Parathyroid adenoma (tissue), 2 donors: ENCODE results near the gene MRPL49.

Experiments
- H2AFZ ChIP-seq: fragments of 300-600 bp; sonication (generic); one replicate; pipeline ENCODE4 v1.7.0; 2017; ENCODE audit warnings: antibody characterized with exemption, mild to moderate bottlenecking
- H3K27ac ChIP-seq: fragments of 300-600 bp; sonication (generic); one replicate; pipeline ENCODE4 v1.7.0; 2017
- H3K27me3 ChIP-seq: fragments of 300-600 bp; sonication (generic); one replicate; pipeline ENCODE4 v1.7.0; 2017; ENCODE audit warnings: low read length; ENCODE audit not compliant: control insufficient read depth, insufficient read depth
- H3K36me3 ChIP-seq: fragments of 300-600 bp; sonication (generic); one replicate; pipeline ENCODE4 v1.7.0; 2017; ENCODE audit warnings: low read length; ENCODE audit not compliant: control insufficient read depth, insufficient read depth
- H3K4me1 ChIP-seq: fragments of 300-600 bp; sonication (generic); one replicate; pipeline ENCODE4 v1.7.0; 2017; ENCODE audit warnings: control low read depth
- H3K4me2 ChIP-seq: fragments of 300-600 bp; sonication (generic); one replicate; pipeline ENCODE4 v1.7.0; 2017; ENCODE audit warnings: low read length
- H3K4me3 ChIP-seq: fragments of 300-600 bp; sonication (generic); one replicate; pipeline ENCODE4 v1.7.0; 2017; ENCODE audit warnings: low read depth, low read length
- H3K79me2 ChIP-seq: fragments of 300-600 bp; sonication (generic); one replicate; pipeline ENCODE4 v1.7.0; 2017; ENCODE audit warnings: control low read depth
- H3K9ac ChIP-seq: fragments of 300-600 bp; sonication (generic); one replicate; pipeline ENCODE4 v1.7.0; 2017; ENCODE audit warnings: mild to moderate bottlenecking
- H3K9me3 ChIP-seq: fragments of 300-600 bp; sonication (generic); one replicate; pipeline ENCODE4 v1.7.0; 2017; ENCODE audit warnings: low read length; ENCODE audit not compliant: control insufficient read depth
- TF ChIP-seq, protein P1 (sequence below): fragments of 300-600 bp; sonication (generic); IDR thresholded peaks from one replicate; pipeline ENCODE4 v1.7.0; 2017; ENCODE audit warnings: antibody characterized with exemption, mild to moderate bottlenecking
- donor health status: primary hyperparathyroidism.

MRPL49 gene

GRCh38 chr11:65107078-65107477 lies 15.0 kb upstream of the MRPL49 start:
- TF ChIP-seq, protein P1, sequence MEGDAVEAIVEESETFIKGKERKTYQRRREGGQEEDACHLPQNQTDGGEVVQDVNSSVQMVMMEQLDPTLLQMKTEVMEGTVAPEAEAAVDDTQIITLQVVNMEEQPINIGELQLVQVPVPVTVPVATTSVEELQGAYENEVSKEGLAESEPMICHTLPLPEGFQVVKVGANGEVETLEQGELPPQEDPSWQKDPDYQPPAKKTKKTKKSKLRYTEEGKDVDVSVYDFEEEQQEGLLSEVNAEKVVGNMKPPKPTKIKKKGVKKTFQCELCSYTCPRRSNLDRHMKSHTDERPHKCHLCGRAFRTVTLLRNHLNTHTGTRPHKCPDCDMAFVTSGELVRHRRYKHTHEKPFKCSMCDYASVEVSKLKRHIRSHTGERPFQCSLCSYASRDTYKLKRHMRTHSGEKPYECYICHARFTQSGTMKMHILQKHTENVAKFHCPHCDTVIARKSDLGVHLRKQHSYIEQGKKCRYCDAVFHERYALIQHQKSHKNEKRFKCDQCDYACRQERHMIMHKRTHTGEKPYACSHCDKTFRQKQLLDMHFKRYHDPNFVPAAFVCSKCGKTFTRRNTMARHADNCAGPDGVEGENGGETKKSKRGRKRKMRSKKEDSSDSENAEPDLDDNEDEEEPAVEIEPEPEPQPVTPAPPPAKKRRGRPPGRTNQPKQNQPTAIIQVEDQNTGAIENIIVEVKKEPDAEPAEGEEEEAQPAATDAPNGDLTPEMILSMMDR, result no peak
- Histone ChIP-seq H3K79me2 (no peaks in the 10 kb centered on the region), H3K9me3 (no peaks in the 10 kb centered on the region), H3K36me3 (no peaks in the 10 kb centered on the region), H3K4me1 (peaks cover 6% of the 10 kb centered on the region), H3K27ac (no peak overlapping the region), H3K4me3 (no peak overlapping the region), H3K27me3 (no peaks in the 10 kb centered on the region), H2AFZ (no peak overlapping the region), H3K9ac (no peak overlapping the region), H3K4me2 (no peak overlapping the region)

DNA sequence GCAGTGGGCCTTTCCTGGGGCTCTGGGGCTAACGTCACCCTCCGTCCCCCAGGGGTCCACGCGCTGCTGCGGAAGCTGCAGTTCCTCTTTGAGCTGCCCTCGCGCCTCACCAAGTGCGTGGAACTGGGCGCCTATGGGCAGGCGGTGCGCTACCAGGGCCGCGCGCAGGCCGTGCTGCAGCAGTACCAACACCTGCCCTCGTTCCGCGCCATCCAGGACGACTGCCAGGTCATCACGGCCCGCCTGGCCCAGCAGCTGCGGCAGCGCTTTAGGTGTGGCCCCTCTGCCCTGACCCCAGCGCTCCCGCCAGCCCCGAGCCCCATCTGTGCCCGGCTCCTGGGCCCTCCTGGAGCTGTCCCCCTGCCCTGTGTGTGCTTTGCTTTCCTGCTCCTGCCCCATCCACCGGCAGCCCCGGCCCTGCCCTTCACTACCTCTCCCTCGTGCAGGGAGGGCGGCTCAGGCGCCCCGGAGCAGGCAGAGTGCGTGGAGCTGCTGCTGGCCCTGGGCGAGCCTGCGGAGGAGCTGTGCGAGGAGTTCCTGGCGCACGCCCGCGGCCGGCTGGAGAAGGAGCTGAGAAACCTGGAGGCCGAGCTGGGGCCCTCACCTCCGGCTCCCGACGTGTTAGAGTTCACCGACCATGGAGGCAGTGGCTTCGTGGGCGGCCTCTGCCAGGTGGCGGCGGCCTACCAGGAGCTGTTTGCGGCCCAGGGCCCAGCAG lies 14.2 kb upstream of the MRPL49 start:
- no peak overlapping the region for H3K27ac ChIP-seq

GRCh38 chr11:65108469-65109123 lies 13.5 kb upstream of the MRPL49 start:
- H3K9me3 ChIP-seq, result no peaks in the 10 kb centered on the region
- no peaks in the 10 kb centered on the region for H3K27me3 ChIP-seq
- no peaks in the 10 kb centered on the region for H3K36me3 ChIP-seq
- H3K4me1 ChIP-seq, result peaks cover 6% of the 10 kb centered on the region
- TF ChIP-seq, protein P1, result no peak
- no peak overlapping the region for H3K27ac ChIP-seq
- no peak overlapping the region for H3K9ac ChIP-seq
- H3K79me2 ChIP-seq, result no peaks in the 10 kb centered on the region
- no peak overlapping the region for H2AFZ ChIP-seq
- no peak overlapping the region for H3K4me2 ChIP-seq
- no peak overlapping the region for H3K4me3 ChIP-seq

More for the DNA sequence above, 14.2 kb upstream of the MRPL49 start:
- no peaks in the 10 kb centered on the region for H3K79me2 ChIP-seq
- H3K9ac ChIP-seq, result no peak overlapping the region
- no peaks in the 10 kb centered on the region for H3K36me3 ChIP-seq
- no peaks in the 10 kb centered on the region for H3K9me3 ChIP-seq
- H3K27me3 ChIP-seq, result no peaks in the 10 kb centered on the region
- TF ChIP-seq, protein P1, result no peak
- no peak overlapping the region for H2AFZ ChIP-seq
- H3K4me3 ChIP-seq, result no peak overlapping the region
- no peak overlapping the region for H3K4me2 ChIP-seq
- H3K4me1 ChIP-seq, result peaks cover 6% of the 10 kb centered on the region

GRCh38 chr11:65109231-65110198 lies 12.6 kb upstream of the MRPL49 start:
- H2AFZ ChIP-seq, result no peak overlapping the region
- H3K36me3 ChIP-seq, result no peaks in the 10 kb centered on the region
- H3K4me2 ChIP-seq, result no peak overlapping the region
- H3K27me3 ChIP-seq, result no peaks in the 10 kb centered on the region
- peaks cover 2% of the 10 kb centered on the region for H3K79me2 ChIP-seq
- H3K4me1 ChIP-seq, result peaks cover 2% of the 10 kb centered on the region
- H3K4me3 ChIP-seq, result no peak overlapping the region
- no peak overlapping the region for H3K9ac ChIP-seq
- no peak overlapping the region for H3K27ac ChIP-seq
- TF ChIP-seq, protein P1, result no peak
- no peaks in the 10 kb centered on the region for H3K9me3 ChIP-seq
